GM12878 (cell line): ENCODE measurements around the gene CHRDL1. TPM values are rescaled to one million over a fixed set of nuclear protein-coding genes. Genes with fewer than 3 reads are reported as not detected.

Experiments used
- ATAC-seq: fragments of 200-7000 bp; cut with Tn5 transposase; 3 replicates; pipeline ENCODE4 v1.9.1; 2020; ENCODE audit warnings: mild to moderate bottlenecking, moderate library complexity
- BruUV-seq: library from RNA; stranded (reverse); fragments of 400-500 nt; replicated peaks from 2 replicates; lab custom pipeline; 2021; lab: Mats Ljungman, UMichigan
- CTCF ChIA-PET: fragments of 300-600 bp; sonication (Branson Sonifier 250); formaldehyde crosslinking; extraction: SDS; loops from one replicate; lab custom pipeline; 2021; ENCODE audit warnings: inconsistent platforms; lab: Yijun Ruan, JAX
- POLR2A ChIA-PET: fragments of 350-600 bp; formaldehyde crosslinking; extraction: SDS; loops from one replicate; lab custom pipeline; 2021; ENCODE audit warnings: inconsistent platforms; lab: Charles Lee
- RAD21 ChIA-PET: fragments of 300-600 bp; sonication (Branson Sonifier 250); formaldehyde crosslinking; loops from one replicate; lab custom pipeline; 2023; ENCODE audit warnings: antibody characterized with exemption; ENCODE audit not compliant: unreplicated experiment; lab: Charles Lee
- SMC1A ChIA-PET: fragments of 300-600 bp; sonication (Branson Sonifier 250); formaldehyde crosslinking; loops from one replicate; lab custom pipeline; 2023; ENCODE audit not compliant: unreplicated experiment, uncharacterized antibody; lab: Charles Lee
- DNase-seq: peaks from one replicate; pipeline ENCODE4 v3.0.0-alpha.2; 2011; ENCODE audit warnings: low read depth, low spot score
- FAIRE-seq: peaks from 3 replicates; lab custom pipeline; 2011; peaks lifted over from hg19 to GRCh38; lab: Jason Lieb, UNC
- H2AFZ ChIP-seq: 2 replicates; pipeline ENCODE4 v1.6.0; 2011; ENCODE audit warnings: low read depth, low read length, control low read depth; ENCODE audit not compliant: control insufficient read depth
- H3K27ac ChIP-seq: 2 replicates; pipeline ENCODE4 v1.5.1; 2011; ENCODE audit warnings: control low read depth; ENCODE audit not compliant: control insufficient read depth, insufficient read depth
- H3K27me3 ChIP-seq, 2 experiments: replicated peaks in 1 of 2; 2 replicates each; pipeline versions ENCODE4 v1.6.0 to v1.6.1; 2011; ENCODE audit warnings: low read length in 1 of 2; ENCODE audit not compliant: control insufficient read depth in 2 of 2, insufficient read depth in 2 of 2
- H3K36me3 ChIP-seq, 2 experiments: 2 replicates each; pipeline ENCODE4 v1.5.1; 2011; ENCODE audit warnings: low read length in 1 of 2; ENCODE audit not compliant: control insufficient read depth in 2 of 2, insufficient read depth in 2 of 2
- H3K4me1 ChIP-seq: 2 replicates; pipeline ENCODE4 v1.6.1; 2011; ENCODE audit warnings: mild to moderate bottlenecking, low read length, moderate library complexity, mixed read lengths; ENCODE audit not compliant: control insufficient read depth, insufficient read depth
- H3K4me2 ChIP-seq: 2 replicates; pipeline ENCODE4 v1.6.0; 2011; ENCODE audit warnings: control low read depth; ENCODE audit not compliant: control insufficient read depth, insufficient read depth
- H3K4me3 ChIP-seq: fragments of 200-600 bp; sonication (generic); 2 replicates; pipeline ENCODE4 v1.5.1; 2016
- H3K79me2 ChIP-seq: 2 replicates; pipeline ENCODE4 v1.6.0; 2011; ENCODE audit warnings: low read length; ENCODE audit not compliant: control insufficient read depth, insufficient read depth
- H3K9ac ChIP-seq: 2 replicates; pipeline ENCODE4 v1.8.0; 2011; ENCODE audit warnings: low read length, control low read depth, mixed read lengths; ENCODE audit not compliant: control insufficient read depth, insufficient read depth
- H3K9me3 ChIP-seq: replicated peaks from 3 replicates; pipeline ENCODE4 v1.5.1; 2011; ENCODE audit warnings: mild to moderate bottlenecking, low read length; ENCODE audit not compliant: control insufficient read depth, insufficient read depth
- H4K20me1 ChIP-seq: 2 replicates; pipeline ENCODE4 v1.6.0; 2011; ENCODE audit not compliant: control insufficient read depth, insufficient read depth
- BHLHE40 ChIP-seq, 2 experiments: fragments of 450-650 bp in 1 of 2; IDR thresholded peaks; 2 replicates each; pipeline ENCODE4 v1.6.1; 2011 to 2017; ENCODE audit warnings: low read depth in 2 of 2, borderline replicate concordance in 1 of 2, improper control_type of control experiment in 1 of 2, low read length in 1 of 2, mild to moderate bottlenecking in 1 of 2
- EZH2 ChIP-seq: IDR thresholded peaks from 2 replicates; pipeline ENCODE4 v1.6.1; 2012; ENCODE audit warnings: low read depth, mild to moderate bottlenecking, control low read depth, inconsistent platforms, low read length, borderline replicate concordance; ENCODE audit not compliant: control insufficient read depth
- FOXK2 ChIP-seq: fragments of 450-650 bp; IDR thresholded peaks from 2 replicates; pipeline ENCODE4 v1.6.1; 2017; ENCODE audit warnings: mild to moderate bottlenecking, moderate library complexity
- IKZF2 ChIP-seq, 2 experiments: fragments of 450-650 bp; IDR thresholded peaks; 2 replicates each; pipeline ENCODE4 v1.6.1; 2017; ENCODE audit warnings: mild to moderate bottlenecking in 2 of 2, moderate library complexity in 2 of 2
- RUNX3 ChIP-seq: IDR thresholded peaks from 2 replicates; pipeline ENCODE4 v1.6.1; 2012; ENCODE audit warnings: low read length, inconsistent platforms
- SMAD5 ChIP-seq: IDR thresholded peaks from 2 replicates; pipeline ENCODE4 v1.6.1; 2016; ENCODE audit warnings: antibody characterized with exemption, low read depth
- SREBF1 ChIP-seq: IDR thresholded peaks from 2 replicates; pipeline ENCODE4 v1.6.1; 2012; ENCODE audit warnings: mild to moderate bottlenecking, low read length
- ZBED1 ChIP-seq: IDR thresholded peaks from 2 replicates; pipeline ENCODE4 v1.6.1; 2016; ENCODE audit warnings: borderline replicate concordance
- WGBS: methylation state at CpG from one replicate; pipeline ENCODE4 v1.1.6; 2016; ENCODE audit warnings: low lambda C conversion rate; ENCODE audit not compliant: insufficient replicate concordance, insufficient coverage; ENCODE audit errors: missing lambda C conversion rate; 5-methylcytosine and 5-hydroxymethylcytosine counted together
- in situ Hi-C: fragments of 300-500 bp; cut with MboI; formaldehyde crosslinking; loops from 9 replicates; pipeline ENCODE4 v1.14.3; 2018; ENCODE audit warnings: mixed read lengths
- intact Hi-C: fragments of 100-400 bp; cut with micrococcal nuclease; formaldehyde crosslinking; loops from one replicate; pipeline ENCODE4 v1.14.2; 2022; ENCODE audit not compliant: unreplicated experiment
- polyA plus RNA-seq, 11 experiments: library from polyadenylated mRNA; depleted of rRNA in 4 of 11; unstranded in 6 of 11; stranded (reverse) in 5 of 11; fragments of >200 nt; fragmentation: Nextera tagmentation in 4 of 11; fragmentation: Illumina TruSeq in 1 of 11; extraction: Ambion mirVana in 4 of 11; extraction: Trizol in 1 of 11; gene quantifications; 1 replicate in 1 of 11; 2 replicates in 10 of 11; pipeline versions ENCODE4 v1.2.1 to v1.2.3, GENCODE V29; 2011 to 2016; ENCODE audit warnings: inconsistent platforms in 2 of 11, missing spikeins in 2 of 11, low read depth in 1 of 11
- total RNA-seq, 4 experiments: library from RNA; depleted of rRNA in 3 of 4; stranded (reverse); fragments of >200 nt in 3 of 4; fragmentation: Illumina TruSeq in 1 of 4; extraction: Trizol in 1 of 4; gene quantifications; 2 replicates each; pipeline versions ENCODE4 v1.2.1 to v1.2.3, GENCODE V29; 2013 to 2021

CHRDL1 gene
- total and polyA plus RNA-seq, 10 of the 15 experiments (the other 5 are each of a cell fraction or from before 2014, with no cell fraction given) = 0.05 to 0.47 (median 0.25) TPM

DNA sequence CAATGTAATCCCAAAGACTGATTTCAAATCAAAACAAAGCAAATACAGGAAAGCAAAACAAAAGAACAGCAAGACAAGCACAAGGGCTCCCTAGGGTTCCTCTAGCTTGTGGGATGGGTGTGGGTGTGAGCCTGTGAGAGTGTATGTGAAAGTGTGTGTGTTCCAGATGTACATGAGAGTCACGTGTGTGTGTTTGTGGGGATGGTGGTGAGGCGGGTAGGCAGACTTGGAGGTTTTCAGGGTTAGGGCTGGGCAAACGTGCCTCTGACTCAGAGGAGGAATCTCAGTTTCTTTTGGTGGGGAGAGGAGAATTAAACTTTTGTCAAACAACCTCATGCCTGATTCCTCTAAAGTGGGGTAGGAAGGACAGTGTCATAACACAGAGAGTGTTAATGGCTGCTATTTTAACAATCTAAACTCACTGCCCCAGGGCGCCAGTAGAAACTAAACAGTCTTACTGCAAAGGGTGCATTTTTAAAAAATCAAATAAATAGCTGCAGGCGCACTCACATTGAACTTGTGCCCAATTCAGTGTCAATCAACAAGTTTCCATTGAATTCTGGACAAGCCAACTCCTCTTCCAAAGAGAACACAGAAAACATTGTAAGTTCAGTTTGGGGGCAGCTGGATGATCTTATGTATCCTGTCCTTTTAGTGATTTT is 51.8 kb downstream of the CHRDL1 start:
- no peaks in the 10 kb centered on the region for H4K20me1 ChIP-seq
- no peaks in the 10 kb centered on the region for H3K4me1 ChIP-seq
- no TSS peak for BruUV-seq
- DNase-seq (no peak), FAIRE-seq (no peak), ATAC-seq (peak; percentile 83)
- POLR2A ChIA-PET = no interaction called here
- SMC1A ChIA-PET = interaction anchor here (1.0 kb wide), 1 partner anchor 45 kb away, joined by 3 read pairs; no protein-coding TSS in a partner anchor
- H3K9me3 ChIP-seq = no peaks in the 10 kb centered on the region
- no peaks in the 10 kb centered on the region for H3K79me2 ChIP-seq
- no peak overlapping the region for H2AFZ ChIP-seq
- TF ChIP-seq IKZF2 (IDR thresholded peaks at IDR 0.05) = peak in 1 of 2 experiments; percentile 28; a peak in 1 of 4 replicates
- TF ChIP-seq FOXK2 = no peak
- TF ChIP-seq RUNX3 = peak; percentile 42; the same call in 1 of the 2 replicates
- no peak for TF ChIP-seq ZBED1
- peak; percentile 81 to 86 for TF ChIP-seq BHLHE40 (IDR thresholded peaks at IDR 0.05; ENCODE audit: borderline replicate concordance in 1 of 2, low read depth in 2 of 2, low read length in 1 of 2)
- no peak for TF ChIP-seq SREBF1
- no peak for TF ChIP-seq SMAD5
- TF ChIP-seq EZH2 = no peak
- intact Hi-C loops (no loop called here), in situ Hi-C loops (no loop called here)
- no peak overlapping the region for H3K4me2 ChIP-seq
- WGBS = 0% methylated on average over 5 of the region's 5 CpGs
- CTCF ChIA-PET = interaction anchor here (0.6 kb wide), 1 partner anchor 95 kb away, joined by 3 read pairs; no protein-coding TSS in a partner anchor
- no peaks in the 10 kb centered on the region for H3K36me3 ChIP-seq
- no peak overlapping the region for H3K27ac ChIP-seq
- H3K4me3 ChIP-seq = no peak overlapping the region
- no peak overlapping the region for H3K9ac ChIP-seq
- H3K27me3 ChIP-seq = no peaks in the 10 kb centered on the region
- RAD21 ChIA-PET = interaction anchor here (1.2 kb wide), 1 partner anchor 21 kb away, joined by 3 read pairs; no protein-coding TSS in a partner anchor
